ENCODE measurements around the gene NENF. TPM values are rescaled to one million over a fixed set of nuclear protein-coding genes. Genes with fewer than 3 reads are reported as not detected.

The NENF gene
- polyA plus RNA-seq, 1 of the 3 experiments (the other 2 are of a cell fraction) = 78.7 TPM

- ChIA-PET CTCF (interaction anchor here (0.6 to 8.4 kb wide), 37 partner anchors 8 to 923 kb away, joined by 3 to 187 read pairs (median 4); partner anchors contain the start of genes DTL, INTS7, NEK2 and NENF), POLR2A (interaction anchor here (0.8 kb wide), 1 partner anchor 422 kb away, joined by 3 read pairs; the partner anchor contains the start of genes DTL and INTS7)
- no peak overlapping the region for H3K9ac ChIP-seq
- H3K36me3 ChIP-seq (replicated peaks in 1 of 2; ENCODE audit: control insufficient read depth in 1 of 2, insufficient read depth in 2 of 2, low read length in 1 of 2) = no peaks in the 10 kb centered on the region
- TF ChIP-seq USF2 (IDR thresholded peaks at IDR 0.05; ENCODE audit: borderline replicate concordance, low read depth, low read length) (no peak), FOXM1 (IDR thresholded peaks at IDR 0.05; ENCODE audit: low read depth) (no peak), RXRA (IDR thresholded peaks at IDR 0.05; ENCODE audit: borderline replicate concordance, low read depth) (no peak), EZH2phosphoT487 (IDR thresholded peaks at IDR 0.05; ENCODE audit: borderline replicate concordance, low read depth) (no peak), MEF2A (IDR thresholded peaks at IDR 0.05; ENCODE audit: borderline replicate concordance, low read depth) (no peak), RAD21 (IDR thresholded peaks at IDR 0.05; ENCODE audit: low read length) (peak; percentile 67), CHD2 (IDR thresholded peaks at IDR 0.05; ENCODE audit: low read length, partially characterized antibody) (no peak), CTCF (IDR thresholded peaks at IDR 0.05) (peak; percentile 63), REST (IDR thresholded peaks at IDR 0.05; ENCODE audit: low read depth, low read length) (no peak), RFX5 (IDR thresholded peaks at IDR 0.05; ENCODE audit: low read length) (no peak), GABPA (IDR thresholded peaks at IDR 0.05; ENCODE audit: low read depth) (no peak), TCF12 (IDR thresholded peaks at IDR 0.05) (no peak), PBX3 (IDR thresholded peaks at IDR 0.05) (no peak), SMC3 (IDR thresholded peaks at IDR 0.05; ENCODE audit: low read depth, low read length) (peak; percentile 26; the same call in 1 of the 2 replicates), EP300 (IDR thresholded peaks at IDR 0.05; ENCODE audit: borderline replicate concordance in 1 of 2, low read depth in 1 of 2, low read length in 1 of 2) (no peak)
- no peaks in the 10 kb centered on the region for H3K9me2 ChIP-seq
- no peaks in the 10 kb centered on the region for H3K79me2 ChIP-seq (ENCODE audit: insufficient read depth)
- H3K27ac ChIP-seq (ENCODE audit: low read depth in 2 of 2, low read length in 1 of 2) = no peak overlapping the region
- peaks cover 0 to 5% of the 10 kb centered on the region in 2 experiments; a peak in 1 of 4 replicates for H3K4me1 ChIP-seq (ENCODE audit: control insufficient read depth in 1 of 2, insufficient read depth in 2 of 2, low read depth in 1 of 2, low read length in 1 of 2)
- no peak overlapping the region for H3K4me2 ChIP-seq
- H3K4me3 ChIP-seq (ENCODE audit: low read depth in 2 of 2, low read length in 1 of 2) = no peak overlapping the region; a peak in 1 of 4 replicates
- H2AFZ ChIP-seq (ENCODE audit: low read depth) = no peak overlapping the region
- 52% methylated on average over 8 of the region's 8 CpGs for WGBS (ENCODE audit: low lambda C conversion rate)
- H3K27me3 ChIP-seq (ENCODE audit: insufficient read depth) = no peaks in the 10 kb centered on the region
- no peaks in the 10 kb centered on the region for H4K20me1 ChIP-seq (ENCODE audit: insufficient read depth)
- H3K9me3 ChIP-seq = no peaks in the 10 kb centered on the region
- peak; percentile 61 for DNase-seq
- no peaks in the 10 kb centered on the region for H3F3A ChIP-seq (replicated peaks; ENCODE audit: insufficient read depth)
These were observed 25.1 kb downstream of the NENF start for GRCh38 chr1:212457740-212458338.

Data from SK-N-SH (cell line).